ENCODE measurements around the gene RBM8A.
A peak's percentile ranks its signal among the peaks of the same experiment; 100 is the strongest.

RBM8A gene

GRCh38 chr1:145961425-145962156 lies 34.3 kb upstream of the RBM8A start (continued):
- no peak for TF ChIP-seq RBAK (tag by site-specific recombination; IDR thresholded peaks at IDR 0.05)
- no peak for TF ChIP-seq ZNF654 (tag by site-specific recombination; IDR thresholded peaks at IDR 0.05; ENCODE audit: low read depth)
- TF ChIP-seq ZNF544 (tag by site-specific recombination; IDR thresholded peaks at IDR 0.05), result no peak
- 0 out of 2 replicates have a peak, but pooled peaks have one; percentile 27 for TF ChIP-seq ZBTB17 (tag by site-specific recombination; IDR thresholded peaks at IDR 0.05)
- TF ChIP-seq ZNF510 (tag by site-specific recombination; IDR thresholded peaks at IDR 0.05; ENCODE audit: insufficient replicate concordance), result no peak
- no peak for TF ChIP-seq KLF10 (tag by site-specific recombination; IDR thresholded peaks at IDR 0.05)
- TF ChIP-seq ZNF280C (tag by site-specific recombination; IDR thresholded peaks at IDR 0.05), result no peak
- TF ChIP-seq ZNF112 (tag by site-specific recombination; IDR thresholded peaks at IDR 0.05), result no peak
- TF ChIP-seq, protein P1, sequence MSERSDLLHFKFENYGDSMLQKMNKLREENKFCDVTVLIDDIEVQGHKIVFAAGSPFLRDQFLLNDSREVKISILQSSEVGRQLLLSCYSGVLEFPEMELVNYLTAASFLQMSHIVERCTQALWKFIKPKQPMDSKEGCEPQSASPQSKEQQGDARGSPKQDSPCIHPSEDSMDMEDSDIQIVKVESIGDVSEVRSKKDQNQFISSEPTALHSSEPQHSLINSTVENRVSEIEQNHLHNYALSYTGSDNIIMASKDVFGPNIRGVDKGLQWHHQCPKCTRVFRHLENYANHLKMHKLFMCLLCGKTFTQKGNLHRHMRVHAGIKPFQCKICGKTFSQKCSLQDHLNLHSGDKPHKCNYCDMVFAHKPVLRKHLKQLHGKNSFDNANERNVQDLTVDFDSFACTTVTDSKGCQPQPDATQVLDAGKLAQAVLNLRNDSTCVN (tag by site-specific recombination; optimal IDR thresholded peaks at IDR 0.05), result peak; percentile 48
- no peak for TF ChIP-seq ZNF768 (tag by site-specific recombination; IDR thresholded peaks at IDR 0.05)
- TF ChIP-seq, protein P2, sequence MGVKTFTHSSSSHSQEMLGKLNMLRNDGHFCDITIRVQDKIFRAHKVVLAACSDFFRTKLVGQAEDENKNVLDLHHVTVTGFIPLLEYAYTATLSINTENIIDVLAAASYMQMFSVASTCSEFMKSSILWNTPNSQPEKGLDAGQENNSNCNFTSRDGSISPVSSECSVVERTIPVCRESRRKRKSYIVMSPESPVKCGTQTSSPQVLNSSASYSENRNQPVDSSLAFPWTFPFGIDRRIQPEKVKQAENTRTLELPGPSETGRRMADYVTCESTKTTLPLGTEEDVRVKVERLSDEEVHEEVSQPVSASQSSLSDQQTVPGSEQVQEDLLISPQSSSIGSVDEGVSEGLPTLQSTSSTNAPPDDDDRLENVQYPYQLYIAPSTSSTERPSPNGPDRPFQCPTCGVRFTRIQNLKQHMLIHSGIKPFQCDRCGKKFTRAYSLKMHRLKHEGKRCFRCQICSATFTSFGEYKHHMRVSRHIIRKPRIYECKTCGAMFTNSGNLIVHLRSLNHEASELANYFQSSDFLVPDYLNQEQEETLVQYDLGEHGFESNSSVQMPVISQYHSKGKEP (tag by site-specific recombination; IDR thresholded peaks at IDR 0.05), result peak; percentile 35; the same call in 1 of the 2 replicates
- TF ChIP-seq, protein P3, sequence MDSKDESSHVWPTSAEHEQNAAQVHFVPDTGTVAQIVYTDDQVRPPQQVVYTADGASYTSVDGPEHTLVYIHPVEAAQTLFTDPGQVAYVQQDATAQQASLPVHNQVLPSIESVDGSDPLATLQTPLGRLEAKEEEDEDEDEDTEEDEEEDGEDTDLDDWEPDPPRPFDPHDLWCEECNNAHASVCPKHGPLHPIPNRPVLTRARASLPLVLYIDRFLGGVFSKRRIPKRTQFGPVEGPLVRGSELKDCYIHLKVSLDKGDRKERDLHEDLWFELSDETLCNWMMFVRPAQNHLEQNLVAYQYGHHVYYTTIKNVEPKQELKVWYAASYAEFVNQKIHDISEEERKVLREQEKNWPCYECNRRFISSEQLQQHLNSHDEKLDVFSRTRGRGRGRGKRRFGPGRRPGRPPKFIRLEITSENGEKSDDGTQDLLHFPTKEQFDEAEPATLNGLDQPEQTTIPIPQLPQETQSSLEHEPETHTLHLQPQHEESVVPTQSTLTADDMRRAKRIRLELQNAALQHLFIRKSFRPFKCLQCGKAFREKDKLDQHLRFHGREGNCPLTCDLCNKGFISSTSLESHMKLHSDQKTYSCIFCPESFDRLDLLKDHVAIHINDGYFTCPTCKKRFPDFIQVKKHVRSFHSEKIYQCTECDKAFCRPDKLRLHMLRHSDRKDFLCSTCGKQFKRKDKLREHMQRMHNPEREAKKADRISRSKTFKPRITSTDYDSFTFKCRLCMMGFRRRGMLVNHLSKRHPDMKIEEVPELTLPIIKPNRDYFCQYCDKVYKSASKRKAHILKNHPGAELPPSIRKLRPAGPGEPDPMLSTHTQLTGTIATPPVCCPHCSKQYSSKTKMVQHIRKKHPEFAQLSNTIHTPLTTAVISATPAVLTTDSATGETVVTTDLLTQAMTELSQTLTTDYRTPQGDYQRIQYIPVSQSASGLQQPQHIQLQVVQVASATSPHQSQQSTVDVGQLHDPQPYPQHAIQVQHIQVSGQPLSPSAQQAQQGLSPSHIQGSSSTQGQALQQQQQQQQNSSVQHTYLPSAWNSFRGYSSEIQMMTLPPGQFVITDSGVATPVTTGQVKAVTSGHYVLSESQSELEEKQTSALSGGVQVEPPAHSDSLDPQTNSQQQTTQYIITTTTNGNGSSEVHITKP (tag by site-specific recombination; IDR thresholded peaks at IDR 0.05), result no peak
- TF ChIP-seq SP2 (tag by site-specific recombination; IDR thresholded peaks at IDR 0.05), result no peak
- no peak for TF ChIP-seq KLF7 (tag by site-specific recombination; IDR thresholded peaks at IDR 0.05; ENCODE audit: borderline replicate concordance)
- TF ChIP-seq, protein P4, sequence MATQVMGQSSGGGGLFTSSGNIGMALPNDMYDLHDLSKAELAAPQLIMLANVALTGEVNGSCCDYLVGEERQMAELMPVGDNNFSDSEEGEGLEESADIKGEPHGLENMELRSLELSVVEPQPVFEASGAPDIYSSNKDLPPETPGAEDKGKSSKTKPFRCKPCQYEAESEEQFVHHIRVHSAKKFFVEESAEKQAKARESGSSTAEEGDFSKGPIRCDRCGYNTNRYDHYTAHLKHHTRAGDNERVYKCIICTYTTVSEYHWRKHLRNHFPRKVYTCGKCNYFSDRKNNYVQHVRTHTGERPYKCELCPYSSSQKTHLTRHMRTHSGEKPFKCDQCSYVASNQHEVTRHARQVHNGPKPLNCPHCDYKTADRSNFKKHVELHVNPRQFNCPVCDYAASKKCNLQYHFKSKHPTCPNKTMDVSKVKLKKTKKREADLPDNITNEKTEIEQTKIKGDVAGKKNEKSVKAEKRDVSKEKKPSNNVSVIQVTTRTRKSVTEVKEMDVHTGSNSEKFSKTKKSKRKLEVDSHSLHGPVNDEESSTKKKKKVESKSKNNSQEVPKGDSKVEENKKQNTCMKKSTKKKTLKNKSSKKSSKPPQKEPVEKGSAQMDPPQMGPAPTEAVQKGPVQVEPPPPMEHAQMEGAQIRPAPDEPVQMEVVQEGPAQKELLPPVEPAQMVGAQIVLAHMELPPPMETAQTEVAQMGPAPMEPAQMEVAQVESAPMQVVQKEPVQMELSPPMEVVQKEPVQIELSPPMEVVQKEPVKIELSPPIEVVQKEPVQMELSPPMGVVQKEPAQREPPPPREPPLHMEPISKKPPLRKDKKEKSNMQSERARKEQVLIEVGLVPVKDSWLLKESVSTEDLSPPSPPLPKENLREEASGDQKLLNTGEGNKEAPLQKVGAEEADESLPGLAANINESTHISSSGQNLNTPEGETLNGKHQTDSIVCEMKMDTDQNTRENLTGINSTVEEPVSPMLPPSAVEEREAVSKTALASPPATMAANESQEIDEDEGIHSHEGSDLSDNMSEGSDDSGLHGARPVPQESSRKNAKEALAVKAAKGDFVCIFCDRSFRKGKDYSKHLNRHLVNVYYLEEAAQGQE (tag by site-specific recombination; IDR thresholded peaks at IDR 0.05), result no peak
